GM19463 (cell line): ENCODE measurements around the gene CDC27.
"Not testable (repeated sequence)": the region's sequence is repeated elsewhere in the genome, so short reads cannot be mapped to it uniquely, and the experiment has no call there.

ENCODE experiments used
- ATAC-seq: cut with Tn5 transposase; IDR thresholded peaks from one replicate; pipeline ENCODE4 v1.9.1; 2021; ENCODE audit warnings: mild to moderate bottlenecking, moderate library complexity; ENCODE audit not compliant: unreplicated experiment

CDC27 gene

GRCh38 chr17:47188876-47189731 is at the start of gene CDC27:
Gene CDC27, minus strand, starts transcription at chr17:47189295. Its CDS starts 123 bp downstream, at chr17:47189172.
- ATAC-seq = peak; percentile 92

- no peak for ATAC-seq
Measured at GRCh38 chr17:47238321-47239010, 49.4 kb upstream of the CDC27 start.

- ATAC-seq = no peak
Measured at GRCh38 chr17:47237841-47238240, 48.7 kb upstream of the CDC27 start.

GRCh38 chr17:47235923-47236322 is 46.8 kb upstream of the CDC27 start:
- ATAC-seq = no peak

- no peak for ATAC-seq
Measured at GRCh38 chr17:47235506-47235905, 46.4 kb upstream of the CDC27 start.

- no peak for ATAC-seq
Measured at GRCh38 chr17:47232465-47232864, 43.4 kb upstream of the CDC27 start.

GRCh38 chr17:47231866-47232265 is 42.8 kb upstream of the CDC27 start:
- ATAC-seq = no peak

- ATAC-seq = no peak
Measured at GRCh38 chr17:47231334-47231733, 42.2 kb upstream of the CDC27 start.

GRCh38 chr17:47230864-47231263 is 41.8 kb upstream of the CDC27 start:
- no peak for ATAC-seq

GRCh38 chr17:47229535-47230443 is 40.7 kb upstream of the CDC27 start:
- no peak for ATAC-seq

GRCh38 chr17:47227862-47228261 is 38.8 kb upstream of the CDC27 start:
- ATAC-seq = no peak

GRCh38 chr17:47225911-47226688 is 37.0 kb upstream of the CDC27 start:
- no peak for ATAC-seq

GRCh38 chr17:47225436-47225858 is 36.4 kb upstream of the CDC27 start:
- no peak for ATAC-seq

GRCh38 chr17:47224966-47225365 is 35.9 kb upstream of the CDC27 start:
- ATAC-seq = no peak

- not testable (repeated sequence) for ATAC-seq
Measured at GRCh38 chr17:47224077-47224476, 35.0 kb upstream of the CDC27 start.

GRCh38 chr17:47223460-47223859 is 34.4 kb upstream of the CDC27 start:
- ATAC-seq = no peak

GRCh38 chr17:47223007-47223406 is 33.9 kb upstream of the CDC27 start:
- no peak for ATAC-seq

GRCh38 chr17:47222047-47222446 is 33.0 kb upstream of the CDC27 start:
- ATAC-seq = no peak

- ATAC-seq = no peak
Measured at GRCh38 chr17:47221154-47221553, 32.1 kb upstream of the CDC27 start.

GRCh38 chr17:47220531-47220999 is 31.5 kb upstream of the CDC27 start:
- no peak for ATAC-seq
